HCT116 (cell line): ENCODE data around the gene NXN. TPM values are rescaled to one million over a fixed set of nuclear protein-coding genes. Genes with fewer than 3 reads are reported as not detected.

Source experiments
- ATAC-seq: fragments of 200-7000 bp; cut with Tn5 transposase; 2 replicates; pipeline ENCODE4 v1.9.1; 2020; ENCODE audit warnings: mild to moderate bottlenecking, moderate library complexity
- BruUV-seq: library from RNA; stranded (reverse); fragments of 400-500 nt; replicated peaks from 2 replicates; lab custom pipeline; 2021; lab: Mats Ljungman, UMichigan
- CTCF ChIA-PET: fragments of 300-600 bp; sonication (Branson Sonifier 250); formaldehyde crosslinking; loops from one replicate; lab custom pipeline; 2021; ENCODE audit warnings: antibody characterized with exemption; lab: Charles Lee
- POLR2A ChIA-PET: fragments of 300-600, 350-600 bp; sonication (Branson Sonifier 250); formaldehyde crosslinking; loops from one replicate; lab custom pipeline; 2021; ENCODE audit warnings: antibody characterized with exemption; lab: Charles Lee
- RAD21 ChIA-PET, 2 experiments: fragments of 300-600 bp; sonication (Branson Sonifier 250); formaldehyde crosslinking; loops; one replicate each; lab custom pipeline; 2023; ENCODE audit warnings: low total read pairs in 2 of 2; ENCODE audit not compliant: uncharacterized antibody in 2 of 2, unreplicated experiment in 2 of 2, low non-redundant PET in 1 of 2; lab: Charles Lee
- DNase-seq: peaks from one replicate; pipeline ENCODE4 v3.0.0-alpha.2; 2010; ENCODE audit warnings: low read depth, low spot score
- H2AFZ ChIP-seq: fragments of 200-600 bp; shearing (Covaris generic), sonication (generic); 2 replicates; pipeline ENCODE4 v1.6.1; 2017; ENCODE audit warnings: low read depth, mixed run types, mixed read lengths, antibody characterized with exemption, low read length; ENCODE audit not compliant: poor library complexity, severe bottlenecking
- H3K27ac ChIP-seq: 2 replicates; pipeline ENCODE4 v1.5.1; 2012; ENCODE audit warnings: low read depth, low read length
- H3K27me3 ChIP-seq: fragments of 200-600 bp; sonication (generic); 2 replicates; pipeline ENCODE4 v1.6.1; 2016; ENCODE audit warnings: mixed run types, low read length, mixed read lengths; ENCODE audit not compliant: insufficient read depth
- H3K36me3 ChIP-seq, 2 experiments: fragments of 200-500 bp in 1 of 2; fragments of 200-600 bp in 1 of 2; sonication (Bioruptor generic) in 1 of 2; sonication (generic) in 1 of 2; 2 replicates each; pipeline versions ENCODE4 v1.5.1 to v1.6.1; 2014 to 2016; ENCODE audit warnings: low read length in 2 of 2, inconsistent platforms in 1 of 2, mixed read lengths in 1 of 2, mixed run types in 1 of 2; ENCODE audit not compliant: insufficient read depth in 2 of 2, control insufficient read depth in 1 of 2
- H3K4me1 ChIP-seq, 2 experiments: fragments of 200-600 bp in 1 of 2; sonication (generic) in 1 of 2; 2 replicates each; pipeline versions ENCODE4 v1.5.1 to v1.6.1; 2012 to 2017; ENCODE audit warnings: low read length in 2 of 2, inconsistent platforms in 1 of 2, mild to moderate bottlenecking in 1 of 2, mixed read lengths in 1 of 2, mixed run types in 1 of 2, moderate library complexity in 1 of 2; ENCODE audit not compliant: insufficient read depth in 2 of 2, control insufficient read depth in 1 of 2
- H3K4me2 ChIP-seq: fragments of 200-600 bp; sonication (generic); 2 replicates; pipeline ENCODE4 v1.6.1; 2017; ENCODE audit warnings: mixed run types, low read length, mixed read lengths
- H3K4me3 ChIP-seq, 2 experiments: fragments of 200-600 bp in 1 of 2; sonication (generic) in 1 of 2; replicated peaks in 1 of 2; 2 replicates each; pipeline ENCODE4 v1.5.1; 2011 to 2016; ENCODE audit warnings: low read length in 2 of 2, control low read depth in 1 of 2, low read depth in 1 of 2, mild to moderate bottlenecking in 1 of 2, mixed read lengths in 1 of 2, mixed run types in 1 of 2
- H3K79me2 ChIP-seq: fragments of 200-600 bp; sonication (generic); 2 replicates; pipeline ENCODE4 v1.6.1; 2017; ENCODE audit warnings: mild to moderate bottlenecking, mixed run types, low read length, moderate library complexity, mixed read lengths; ENCODE audit not compliant: insufficient read depth
- H3K9ac ChIP-seq: fragments of 200-600 bp; sonication (generic); 2 replicates; pipeline ENCODE4 v1.6.1; 2016; ENCODE audit warnings: low read length, mixed read lengths
- H3K9me2 ChIP-seq: fragments of 200-600 bp; sonication (generic), shearing (Covaris generic); 2 replicates; pipeline ENCODE4 v1.6.1; 2017; ENCODE audit warnings: mixed run types, mild to moderate bottlenecking, moderate library complexity; ENCODE audit not compliant: insufficient read depth
- H3K9me3 ChIP-seq, 2 experiments: fragments of 200-500 bp in 1 of 2; fragments of 200-600 bp in 1 of 2; sonication (Bioruptor generic) in 1 of 2; sonication (generic) in 1 of 2; 2 replicates each; pipeline ENCODE4 v1.6.1; 2014 to 2017; ENCODE audit warnings: low read length in 2 of 2, mixed read lengths in 2 of 2, inconsistent platforms in 1 of 2, low read depth in 1 of 2, mild to moderate bottlenecking in 1 of 2, mixed run types in 1 of 2, moderate library complexity in 1 of 2; ENCODE audit not compliant: control insufficient read depth in 1 of 2, insufficient read depth in 1 of 2
- H4K20me1 ChIP-seq: fragments of 200-600 bp; sonication (generic), shearing (Covaris generic); 2 replicates; pipeline ENCODE4 v1.6.1; 2017; ENCODE audit warnings: mixed run types, mild to moderate bottlenecking, moderate library complexity; ENCODE audit not compliant: insufficient read depth
- EGR1 ChIP-seq: IDR thresholded peaks from 2 replicates; pipeline ENCODE4 v1.6.1; 2012; ENCODE audit warnings: low read depth
- ELF1 ChIP-seq: IDR thresholded peaks from 2 replicates; pipeline ENCODE4 v1.6.1; 2012; ENCODE audit warnings: low read depth, borderline replicate concordance
- FOSL1 ChIP-seq: IDR thresholded peaks from 2 replicates; pipeline ENCODE4 v1.6.1; 2012; ENCODE audit warnings: low read depth
- SRF ChIP-seq: IDR thresholded peaks from 2 replicates; pipeline ENCODE4 v1.6.1; 2012; ENCODE audit warnings: low read depth
- TCF7L2 ChIP-seq: IDR thresholded peaks from 2 replicates; pipeline ENCODE4 v1.7.0; 2011; ENCODE audit warnings: borderline replicate concordance, inconsistent platforms; ENCODE audit not compliant: insufficient read depth, insufficient read length; ENCODE audit errors: extremely low read depth
- YY1 ChIP-seq: IDR thresholded peaks from 2 replicates; pipeline ENCODE4 v1.6.1; 2011; ENCODE audit warnings: low read length, low read depth, moderate library complexity, mild to moderate bottlenecking; ENCODE audit not compliant: insufficient replicate concordance; ENCODE audit errors: extremely low read depth
- ZFX ChIP-seq: fragments of 450-650 bp; IDR thresholded peaks from 2 replicates; pipeline ENCODE4 v1.6.1; 2017
- ZNF274 ChIP-seq: fragments of 200-500 bp; sonication (Bioruptor generic); IDR thresholded peaks from 2 replicates; pipeline ENCODE4 v1.6.1; 2014; ENCODE audit warnings: mild to moderate bottlenecking, low read depth, low read length, inconsistent platforms
- intact Hi-C: fragments of 100-400 bp; cut with micrococcal nuclease; formaldehyde crosslinking; loops from 2 replicates; pipeline ENCODE4 v1.10.0; 2022
- total RNA-seq: library from RNA; stranded (reverse); gene quantifications from one replicate; pipeline ENCODE4 v1.2.1, GENCODE V29; 2021; ENCODE audit not compliant: unreplicated experiment
- TF ChIP-seq, protein P1 (sequence below): IDR thresholded peaks from 2 replicates; pipeline ENCODE4 v1.6.1; 2012
- TF ChIP-seq, protein P2 (sequence below): IDR thresholded peaks from 2 replicates; pipeline ENCODE4 v1.6.1; 2012; ENCODE audit warnings: low read depth
- TF ChIP-seq, protein P3 (sequence below): IDR thresholded peaks from 2 replicates; pipeline ENCODE4 v1.6.1; 2011; ENCODE audit warnings: mild to moderate bottlenecking, low read length, moderate library complexity; ENCODE audit not compliant: insufficient replicate concordance; ENCODE audit errors: extremely low read depth

The NXN gene
- total RNA-seq, 1 experiment from 2014 or later, result 83.7 TPM

DNA sequence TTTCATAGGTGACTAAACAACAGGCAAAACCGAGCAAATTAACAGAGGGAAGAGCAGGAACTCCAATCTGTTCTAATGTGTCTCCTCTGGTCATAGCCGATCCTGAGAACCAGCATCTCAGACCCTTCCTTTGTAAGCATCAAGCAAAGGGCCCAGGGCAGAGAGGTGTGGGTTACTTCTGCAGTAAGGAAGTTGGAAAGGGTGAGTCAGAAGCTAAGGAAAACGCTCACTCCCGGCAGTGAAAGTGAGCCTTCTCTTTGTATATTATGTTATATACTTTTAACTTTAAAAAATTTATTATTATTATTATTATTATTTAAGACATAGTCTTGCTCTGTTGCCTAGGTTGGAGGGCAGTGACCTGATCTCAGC is 119.8 kb downstream of the NXN start:
- RAD21 ChIA-PET, result no interaction called here
- BruUV-seq, result no TSS peak
- Histone ChIP-seq H4K20me1 (no peaks in the 10 kb centered on the region), H3K9me3 (no peaks in the 10 kb centered on the region), H3K4me1 (peaks cover 2 to 14% of the 10 kb centered on the region in 2 experiments; a peak in 2 of 4 replicates), H3K79me2 (peaks cover 50% of the 10 kb centered on the region), H3K27me3 (no peaks in the 10 kb centered on the region), H3K9me2 (no peaks in the 10 kb centered on the region), H3K4me3 (no peak overlapping the region), H3K4me2 (no peak overlapping the region)
- CTCF ChIA-PET, result no interaction called here
- ATAC-seq, result no peak
- TF ChIP-seq ELF1 (no peak), FOSL1 (no peak), EGR1 (no peak)
- TF ChIP-seq, all 23 proteins: peak for 0
- no peak overlapping the region for H3K27ac ChIP-seq
- intact Hi-C loops, result no loop called here
- H3K9ac ChIP-seq, result no peak overlapping the region
- no peaks in the 10 kb centered on the region for H3K36me3 ChIP-seq
- no peak for DNase-seq
- H2AFZ ChIP-seq, result no peak overlapping the region
- POLR2A ChIA-PET, result no interaction called here

DNA sequence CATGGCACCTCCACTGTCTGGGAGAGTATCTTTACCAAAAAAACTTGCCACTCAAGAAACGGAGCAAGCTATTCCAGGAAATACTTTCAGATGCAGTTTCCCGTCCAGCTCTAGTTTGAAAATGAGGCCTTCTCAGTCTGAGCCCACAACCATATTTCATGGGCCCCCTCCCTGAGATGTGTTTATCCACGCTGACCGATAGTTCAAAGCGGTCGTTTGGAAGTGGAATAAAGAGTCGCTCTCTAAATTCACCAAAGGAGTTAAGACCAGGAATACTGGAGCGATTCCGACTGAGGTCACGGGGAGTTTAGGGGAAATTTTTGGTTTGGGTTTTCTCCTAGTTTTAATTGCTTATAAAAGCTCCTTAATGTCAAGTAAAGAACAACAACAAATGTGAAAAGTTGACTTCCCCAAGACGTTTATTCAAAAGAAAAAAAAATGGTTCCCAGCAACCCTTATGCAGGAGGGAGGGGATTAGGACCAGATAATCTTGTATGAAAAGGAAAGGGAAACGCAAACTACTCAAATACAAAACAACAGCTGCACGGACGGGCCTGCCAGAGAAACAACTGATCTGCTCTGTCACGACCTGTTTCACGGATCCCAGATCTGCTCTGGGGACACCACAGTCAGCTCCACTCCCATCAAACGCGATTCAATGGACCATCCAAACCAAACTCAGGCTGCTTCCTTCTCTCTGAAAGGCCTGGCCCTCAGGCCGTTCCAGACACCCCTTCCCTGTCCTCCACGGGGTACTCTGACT is 120.3 kb downstream of the NXN start:
- ChIA-PET CTCF (interaction anchor here (0.7 to 1.0 kb wide), 2 partner anchors 20 to 197 kb away, joined by 3 read pairs; no protein-coding TSS in a partner anchor), POLR2A (no interaction called here), RAD21 (no interaction called here)
- ATAC-seq (no peak), DNase-seq (no peak)
- Histone ChIP-seq H3K36me3 (no peaks in the 10 kb centered on the region), H3K4me1 (peaks cover 2 to 14% of the 10 kb centered on the region in 2 experiments; a peak in 2 of 4 replicates), H3K9me2 (no peaks in the 10 kb centered on the region), H4K20me1 (no peaks in the 10 kb centered on the region), H3K79me2 (peaks cover 46% of the 10 kb centered on the region), H3K27me3 (no peaks in the 10 kb centered on the region), H3K27ac (no peak overlapping the region), H3K4me3 (no peak overlapping the region), H3K9me3 (no peaks in the 10 kb centered on the region), H3K4me2 (no peak overlapping the region), H3K9ac (no peak overlapping the region), H2AFZ (no peak overlapping the region)
- no TSS peak for BruUV-seq
- intact Hi-C loops, result no loop called here
- no peak for TF ChIP-seq ZNF274
- TF ChIP-seq YY1, result no peak
- TF ChIP-seq ELF1, result no peak
- TF ChIP-seq, protein P1, sequence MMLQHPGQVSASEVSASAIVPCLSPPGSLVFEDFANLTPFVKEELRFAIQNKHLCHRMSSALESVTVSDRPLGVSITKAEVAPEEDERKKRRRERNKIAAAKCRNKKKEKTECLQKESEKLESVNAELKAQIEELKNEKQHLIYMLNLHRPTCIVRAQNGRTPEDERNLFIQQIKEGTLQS, result no peak
- TF ChIP-seq, protein P2, sequence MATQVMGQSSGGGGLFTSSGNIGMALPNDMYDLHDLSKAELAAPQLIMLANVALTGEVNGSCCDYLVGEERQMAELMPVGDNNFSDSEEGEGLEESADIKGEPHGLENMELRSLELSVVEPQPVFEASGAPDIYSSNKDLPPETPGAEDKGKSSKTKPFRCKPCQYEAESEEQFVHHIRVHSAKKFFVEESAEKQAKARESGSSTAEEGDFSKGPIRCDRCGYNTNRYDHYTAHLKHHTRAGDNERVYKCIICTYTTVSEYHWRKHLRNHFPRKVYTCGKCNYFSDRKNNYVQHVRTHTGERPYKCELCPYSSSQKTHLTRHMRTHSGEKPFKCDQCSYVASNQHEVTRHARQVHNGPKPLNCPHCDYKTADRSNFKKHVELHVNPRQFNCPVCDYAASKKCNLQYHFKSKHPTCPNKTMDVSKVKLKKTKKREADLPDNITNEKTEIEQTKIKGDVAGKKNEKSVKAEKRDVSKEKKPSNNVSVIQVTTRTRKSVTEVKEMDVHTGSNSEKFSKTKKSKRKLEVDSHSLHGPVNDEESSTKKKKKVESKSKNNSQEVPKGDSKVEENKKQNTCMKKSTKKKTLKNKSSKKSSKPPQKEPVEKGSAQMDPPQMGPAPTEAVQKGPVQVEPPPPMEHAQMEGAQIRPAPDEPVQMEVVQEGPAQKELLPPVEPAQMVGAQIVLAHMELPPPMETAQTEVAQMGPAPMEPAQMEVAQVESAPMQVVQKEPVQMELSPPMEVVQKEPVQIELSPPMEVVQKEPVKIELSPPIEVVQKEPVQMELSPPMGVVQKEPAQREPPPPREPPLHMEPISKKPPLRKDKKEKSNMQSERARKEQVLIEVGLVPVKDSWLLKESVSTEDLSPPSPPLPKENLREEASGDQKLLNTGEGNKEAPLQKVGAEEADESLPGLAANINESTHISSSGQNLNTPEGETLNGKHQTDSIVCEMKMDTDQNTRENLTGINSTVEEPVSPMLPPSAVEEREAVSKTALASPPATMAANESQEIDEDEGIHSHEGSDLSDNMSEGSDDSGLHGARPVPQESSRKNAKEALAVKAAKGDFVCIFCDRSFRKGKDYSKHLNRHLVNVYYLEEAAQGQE, result no peak
- TF ChIP-seq, protein P3, sequence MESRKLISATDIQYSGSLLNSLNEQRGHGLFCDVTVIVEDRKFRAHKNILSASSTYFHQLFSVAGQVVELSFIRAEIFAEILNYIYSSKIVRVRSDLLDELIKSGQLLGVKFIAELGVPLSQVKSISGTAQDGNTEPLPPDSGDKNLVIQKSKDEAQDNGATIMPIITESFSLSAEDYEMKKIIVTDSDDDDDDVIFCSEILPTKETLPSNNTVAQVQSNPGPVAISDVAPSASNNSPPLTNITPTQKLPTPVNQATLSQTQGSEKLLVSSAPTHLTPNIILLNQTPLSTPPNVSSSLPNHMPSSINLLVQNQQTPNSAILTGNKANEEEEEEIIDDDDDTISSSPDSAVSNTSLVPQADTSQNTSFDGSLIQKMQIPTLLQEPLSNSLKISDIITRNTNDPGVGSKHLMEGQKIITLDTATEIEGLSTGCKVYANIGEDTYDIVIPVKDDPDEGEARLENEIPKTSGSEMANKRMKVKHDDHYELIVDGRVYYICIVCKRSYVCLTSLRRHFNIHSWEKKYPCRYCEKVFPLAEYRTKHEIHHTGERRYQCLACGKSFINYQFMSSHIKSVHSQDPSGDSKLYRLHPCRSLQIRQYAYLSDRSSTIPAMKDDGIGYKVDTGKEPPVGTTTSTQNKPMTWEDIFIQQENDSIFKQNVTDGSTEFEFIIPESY, result no peak
- no peak for TF ChIP-seq SRF
- no peak for TF ChIP-seq TCF7L2
- no peak for TF ChIP-seq ZFX
